Measurements from ENCODE around the gene RNASE4. TPM values are rescaled to one million over a fixed set of nuclear protein-coding genes. Genes with fewer than 3 reads are reported as not detected.

Gene RNASE4
- total and polyA plus RNA-seq, 2 donors (not counting 3 experiments of a cell fraction or from before 2014, with no cell fraction given): 6.9 to 27.4 TPM

DNA sequence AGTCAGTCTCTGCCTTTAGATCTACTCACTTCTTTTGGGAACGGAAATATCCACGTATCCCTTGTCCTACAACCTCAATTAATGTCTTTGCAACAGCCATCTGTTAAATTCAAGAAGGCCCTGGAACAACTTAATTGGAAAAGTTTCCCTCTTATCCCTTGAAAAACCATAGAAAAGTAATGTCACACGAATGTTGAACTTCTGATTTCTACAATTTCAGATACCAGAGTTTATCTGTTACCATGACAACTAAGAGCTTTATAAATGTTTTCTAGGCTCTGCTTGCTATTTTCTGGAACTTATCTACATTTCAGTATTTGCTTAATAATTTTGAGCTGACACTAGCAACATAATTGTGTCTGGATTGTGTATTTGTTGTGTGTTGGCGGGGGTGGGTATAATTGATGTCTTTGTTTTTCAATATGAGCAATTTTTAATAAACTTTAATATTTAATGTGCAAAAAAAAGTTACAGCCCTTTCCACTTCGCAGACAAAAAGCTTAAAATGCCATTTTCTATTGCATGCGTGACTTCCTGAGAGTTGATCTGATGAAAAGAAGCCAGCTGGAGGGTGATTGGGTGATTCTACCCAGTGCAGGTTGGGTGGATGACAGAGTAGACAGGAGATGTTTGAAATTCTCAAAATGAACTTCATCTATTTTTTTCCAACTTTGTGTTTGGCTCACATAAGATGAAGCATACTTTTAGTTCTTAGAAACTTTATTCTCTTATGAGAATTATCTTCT is 49.5 kb downstream of the RNASE4 start:
- H3K9me3 ChIP-seq (replicated peaks; ENCODE audit: control insufficient read depth, insufficient read depth, low read length): no peaks in the 10 kb centered on the region
- no peak overlapping the region for H3K27ac ChIP-seq (ENCODE audit: insufficient read depth, low read depth, low read length)
- DNase-seq (ENCODE audit: low read depth, low spot score): no peak
- dilution Hi-C loops (cut with MboI; ENCODE audit: extremely low pct_ligation_motif_present, low sequenced_read_pairs): no loop called here
- CTCF ChIA-PET: interaction anchor here (0.7 to 1.4 kb wide), 2 partner anchors 25 to 78 kb away, joined by 3 to 5 read pairs; no protein-coding TSS in a partner anchor
- H4K20me1 ChIP-seq (replicated peaks; ENCODE audit: control insufficient read depth, extremely low read depth, insufficient read depth, low read length): no peaks in the 10 kb centered on the region
- H3K4me2 ChIP-seq (ENCODE audit: insufficient read depth, low read length): no peak overlapping the region
- TF ChIP-seq, protein P1, sequence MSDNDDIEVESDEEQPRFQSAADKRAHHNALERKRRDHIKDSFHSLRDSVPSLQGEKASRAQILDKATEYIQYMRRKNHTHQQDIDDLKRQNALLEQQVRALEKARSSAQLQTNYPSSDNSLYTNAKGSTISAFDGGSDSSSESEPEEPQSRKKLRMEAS (IDR thresholded peaks at IDR 0.05; ENCODE audit: insufficient read depth, insufficient read length): no peak
- no peak for TF ChIP-seq GATA2 (IDR thresholded peaks at IDR 0.05; ENCODE audit: insufficient read depth, insufficient read length, low read depth, low read length)
- TF ChIP-seq POLR2A (IDR thresholded peaks at IDR 0.05; ENCODE audit: low read depth, low read length): no peak
- intact Hi-C loops (cut with micrococcal nuclease): no loop called here
- no peak for FAIRE-seq
- no peaks in the 10 kb centered on the region for H3K9me1 ChIP-seq (replicated peaks; ENCODE audit: control insufficient read depth, extremely low read depth, insufficient read depth, low read length)
- no peak overlapping the region for H3K9ac ChIP-seq (replicated peaks; ENCODE audit: extremely low read depth, insufficient read depth, low read length)
- H3K4me1 ChIP-seq (ENCODE audit: control insufficient read depth, extremely low read depth, insufficient read depth, low read length): no peaks in the 10 kb centered on the region
- peaks cover 11 to 16% of the 10 kb centered on the region in 2 experiments for H3K27me3 ChIP-seq (ENCODE audit: control insufficient read depth in 2 of 2, insufficient read depth in 2 of 2, low read length in 2 of 2)
- no TSS peak for BruUV-seq (replicated peaks)
- no peak overlapping the region for H3K4me3 ChIP-seq (replicated peaks in 1 of 3; ENCODE audit: insufficient read depth in 1 of 3, low read depth in 1 of 3, low read length in 3 of 3)
- no peak overlapping the region for H2AFZ ChIP-seq (ENCODE audit: low read depth, low read length)
- H3K79me2 ChIP-seq (ENCODE audit: control insufficient read depth, insufficient read depth, low read length): no peaks in the 10 kb centered on the region
- H3K36me3 ChIP-seq (ENCODE audit: control insufficient read depth in 2 of 2, extremely low read depth in 1 of 2, insufficient read depth in 2 of 2, low read length in 2 of 2): no peaks in the 10 kb centered on the region
- POLR2A ChIA-PET: no interaction called here

DNA sequence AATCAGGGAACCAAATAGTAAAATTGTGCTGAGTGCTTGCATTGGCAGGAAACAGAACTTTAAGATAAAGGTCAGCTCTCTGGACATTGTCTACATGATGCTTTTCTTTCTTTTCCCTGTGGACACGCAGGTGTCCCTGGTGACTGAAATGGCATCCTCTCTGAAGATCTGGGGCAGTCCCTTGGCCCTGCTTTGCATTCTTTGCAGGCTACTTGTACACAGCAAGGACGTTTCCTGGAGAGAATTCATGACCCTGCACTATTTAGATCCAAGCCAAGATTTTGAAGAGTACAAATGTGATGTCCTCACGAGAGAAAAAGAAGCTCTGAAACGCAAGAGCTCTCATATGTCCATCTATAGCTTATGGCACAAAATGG is 50.1 kb downstream of the RNASE4 start:
- no peaks in the 10 kb centered on the region for H3K9me1 ChIP-seq (replicated peaks; ENCODE audit: control insufficient read depth, extremely low read depth, insufficient read depth, low read length)
- H3K9me3 ChIP-seq (replicated peaks; ENCODE audit: control insufficient read depth, insufficient read depth, low read length): no peaks in the 10 kb centered on the region
- no peak overlapping the region for H3K4me3 ChIP-seq (replicated peaks in 1 of 3; ENCODE audit: insufficient read depth in 1 of 3, low read depth in 1 of 3, low read length in 3 of 3)
- FAIRE-seq (no peak), DNase-seq (ENCODE audit: low read depth, low spot score) (no peak)
- CTCF ChIA-PET: interaction anchor here (0.7 kb wide), 1 partner anchor 77 kb away, joined by 3 read pairs; no protein-coding TSS in a partner anchor
- H3K4me1 ChIP-seq (ENCODE audit: control insufficient read depth, extremely low read depth, insufficient read depth, low read length): no peaks in the 10 kb centered on the region
- dilution Hi-C loops (cut with MboI; ENCODE audit: extremely low pct_ligation_motif_present, low sequenced_read_pairs) (no loop called here), intact Hi-C loops (cut with micrococcal nuclease) (no loop called here)
- H3K9ac ChIP-seq (replicated peaks; ENCODE audit: extremely low read depth, insufficient read depth, low read length): no peak overlapping the region
- POLR2A ChIA-PET: no interaction called here
- no peaks in the 10 kb centered on the region for H4K20me1 ChIP-seq (replicated peaks; ENCODE audit: control insufficient read depth, extremely low read depth, insufficient read depth, low read length)
- H3K27ac ChIP-seq (ENCODE audit: insufficient read depth, low read depth, low read length): no peak overlapping the region
- peaks cover 12 to 17% of the 10 kb centered on the region in 2 experiments for H3K27me3 ChIP-seq (ENCODE audit: control insufficient read depth in 2 of 2, insufficient read depth in 2 of 2, low read length in 2 of 2)
- H3K4me2 ChIP-seq (ENCODE audit: insufficient read depth, low read length): no peak overlapping the region
- no TSS peak for BruUV-seq (replicated peaks)
- no peaks in the 10 kb centered on the region for H3K79me2 ChIP-seq (ENCODE audit: control insufficient read depth, insufficient read depth, low read length)
- no peaks in the 10 kb centered on the region for H3K36me3 ChIP-seq (ENCODE audit: control insufficient read depth in 2 of 2, extremely low read depth in 1 of 2, insufficient read depth in 2 of 2, low read length in 2 of 2)
- TF ChIP-seq FOS (IDR thresholded peaks at IDR 0.05; ENCODE audit: borderline replicate concordance, insufficient read depth, low read length) (no peak), JUN (IDR thresholded peaks at IDR 0.05; ENCODE audit: borderline replicate concordance, insufficient read depth, insufficient read length, low read depth) (no peak), POLR2AphosphoS5 (IDR thresholded peaks at IDR 0.05; ENCODE audit: insufficient read depth, low read depth, low read length) (no peak), EZH2 (IDR thresholded peaks at IDR 0.05; ENCODE audit: borderline replicate concordance, low read depth, low read length, severe bottlenecking) (no peak), GATA2 (IDR thresholded peaks at IDR 0.05; ENCODE audit: insufficient read depth, insufficient read length, low read depth, low read length) (no peak), MYC (IDR thresholded peaks at IDR 0.05; ENCODE audit: low read depth, low read length) (no peak), POLR2A (IDR thresholded peaks at IDR 0.05; ENCODE audit: low read depth, low read length) (no peak), CTCF (IDR thresholded peaks at IDR 0.05; ENCODE audit: extremely low read depth in 1 of 2, insufficient read depth in 1 of 2, low read depth in 1 of 2, low read length in 2 of 2) (no peak)
- TF ChIP-seq, protein P1 (IDR thresholded peaks at IDR 0.05; ENCODE audit: insufficient read depth, insufficient read length): no peak
- no peak overlapping the region for H2AFZ ChIP-seq (ENCODE audit: low read depth, low read length)
